HepG2 (cell line): Measurements from ENCODE around the gene CA9. TPM values are rescaled to one million over a fixed set of nuclear protein-coding genes. Genes with fewer than 3 reads are reported as not detected.

Source experiments
- ATF4 ChIP-seq, 2 experiments: fragments of 450-650 bp in 1 of 2; sonication (generic) in 1 of 2; formaldehyde crosslinking; IDR thresholded peaks; 2 replicates each; pipeline versions ENCODE4 v1.5.0 to v1.8.0; 2020 to 2022; ENCODE audit warnings: mild to moderate bottlenecking in 1 of 2, missing genetic modification reagents in 1 of 2
- HNRNPK ChIP-seq: fragments of 200-400 bp; formaldehyde crosslinking; IDR thresholded peaks from 2 replicates; pipeline ENCODE4 v1.6.1; 2018; ENCODE audit warnings: low read length, low read depth, moderate library complexity, mild to moderate bottlenecking; ENCODE audit not compliant: poor library complexity, severe bottlenecking
- HOXA3 ChIP-seq: sonication (generic); formaldehyde crosslinking; IDR thresholded peaks from 2 replicates; pipeline ENCODE4 v1.5.0; 2020; ENCODE audit warnings: missing genetic modification reagents
- KLF16 ChIP-seq, 2 experiments: sonication (generic) in 1 of 2; formaldehyde crosslinking in 1 of 2; IDR thresholded peaks; 2 replicates each; pipeline versions ENCODE4 v1.6.1 to v1.8.0; 2016 to 2023; ENCODE audit warnings: missing genetic modification reagents in 2 of 2, missing compliant biosample characterization in 1 of 2
- KLF6 ChIP-seq: IDR thresholded peaks from 2 replicates; pipeline ENCODE4 v1.8.0; 2016; ENCODE audit warnings: missing biosample characterization, missing genetic modification reagents
- RCOR2 ChIP-seq: IDR thresholded peaks from 2 replicates; pipeline ENCODE4 v1.6.1; 2016; ENCODE audit warnings: missing biosample characterization, missing genetic modification reagents
- TCF12 ChIP-seq, 2 experiments: fragments of 450-650 bp in 1 of 2; sonication (generic) in 1 of 2; formaldehyde crosslinking in 1 of 2; IDR thresholded peaks; 2 replicates each; pipeline versions ENCODE4 v1.6.1 to v1.8.0; 2017 to 2022; ENCODE audit warnings: antibody characterized with exemption in 1 of 2, mild to moderate bottlenecking in 1 of 2, missing genetic modification reagents in 1 of 2, moderate library complexity in 1 of 2
- TP53 ChIP-seq: sonication (generic); formaldehyde crosslinking; conservative IDR thresholded peaks from 2 replicates; pipeline ENCODE4 v1.4.0; 2020; ENCODE audit warnings: missing genetic modification reagents
- YEATS4 ChIP-seq: sonication (generic); formaldehyde crosslinking; IDR thresholded peaks from 2 replicates; pipeline ENCODE4 v1.4.0; 2020; ENCODE audit warnings: missing genetic modification reagents, borderline replicate concordance
- ZBTB34 ChIP-seq: sonication (generic); formaldehyde crosslinking; IDR thresholded peaks from 2 replicates; pipeline ENCODE4 v1.8.0; 2022; ENCODE audit warnings: mild to moderate bottlenecking, missing genetic modification reagents
- ZNF558 ChIP-seq: sonication (generic); formaldehyde crosslinking; IDR thresholded peaks from 2 replicates; pipeline ENCODE4 v1.9.0; 2022; ENCODE audit warnings: mild to moderate bottlenecking, missing genetic modification reagents, borderline replicate concordance
- ZNF773 ChIP-seq: sonication (generic); formaldehyde crosslinking; IDR thresholded peaks from 2 replicates; pipeline ENCODE4 v1.4.0; 2020; ENCODE audit warnings: missing genetic modification reagents, borderline replicate concordance
- ZNF784 ChIP-seq: sonication (generic); formaldehyde crosslinking; IDR thresholded peaks from 2 replicates; pipeline ENCODE4 v1.5.1; 2020; ENCODE audit warnings: missing genetic modification reagents, mild to moderate bottlenecking, borderline replicate concordance
- polyA plus RNA-seq, 8 experiments: library from polyadenylated mRNA; depleted of rRNA in 3 of 8; stranded (reverse) in 7 of 8; unstranded in 1 of 8; fragments of >200 nt; fragmentation: Illumina TruSeq in 4 of 8; extraction: Trizol in 4 of 8; gene quantifications; 2 replicates each; pipeline versions ENCODE4 v1.2.1 to v1.2.3, GENCODE V29; 2011 to 2016; ENCODE audit warnings: low read depth in 4 of 8, missing spikeins in 1 of 8, mixed read lengths in 1 of 8; ENCODE audit not compliant: insufficient read depth in 1 of 8
- total RNA-seq, 5 experiments: library from RNA; depleted of rRNA; stranded (reverse); fragments of >200 nt; fragmentation: Illumina TruSeq; extraction: Trizol; gene quantifications; 2 replicates each; pipeline ENCODE4 v1.2.3, GENCODE V29; 2016; ENCODE audit warnings: low read depth in 1 of 5
- TF ChIP-seq, protein P1 (sequence below): sonication (generic); formaldehyde crosslinking; IDR thresholded peaks from 2 replicates; pipeline ENCODE4 v1.5.0; 2020; ENCODE audit warnings: mild to moderate bottlenecking, missing genetic modification reagents, borderline replicate concordance
- TF ChIP-seq, protein P2 (sequence below): sonication (generic); formaldehyde crosslinking; IDR thresholded peaks from 2 replicates; pipeline ENCODE4 v1.4.0; 2020; ENCODE audit warnings: missing genetic modification reagents, mild to moderate bottlenecking, borderline replicate concordance
- TF ChIP-seq, protein P3 (sequence below): sonication (generic); formaldehyde crosslinking; IDR thresholded peaks from 2 replicates; pipeline ENCODE4 v1.8.1; 2023; ENCODE audit warnings: mild to moderate bottlenecking, missing genetic modification reagents, borderline replicate concordance
- TF ChIP-seq, protein P4 (sequence below): sonication (generic); formaldehyde crosslinking; conservative IDR thresholded peaks from 2 replicates; pipeline ENCODE4 v1.4.0; 2020; ENCODE audit warnings: missing genetic modification reagents

CA9 gene
- total and polyA plus RNA-seq, 2 of the 13 experiments (the other 11 are each of a cell fraction or from before 2014, with no cell fraction given): 0.13 to 152 TPM

GRCh38 chr9:35690614-35691333 is 17.0 kb downstream of the CA9 start (continued):
- no peak for TF ChIP-seq ATF4 (CRISPR knock-in tag; IDR thresholded peaks at IDR 0.05)
- peak; percentile 54 for TF ChIP-seq HNRNPK
- TF ChIP-seq KLF16 (CRISPR knock-in tag; IDR thresholded peaks at IDR 0.05): no peak
- no peak for TF ChIP-seq ZBTB34
- TF ChIP-seq, protein P1, sequence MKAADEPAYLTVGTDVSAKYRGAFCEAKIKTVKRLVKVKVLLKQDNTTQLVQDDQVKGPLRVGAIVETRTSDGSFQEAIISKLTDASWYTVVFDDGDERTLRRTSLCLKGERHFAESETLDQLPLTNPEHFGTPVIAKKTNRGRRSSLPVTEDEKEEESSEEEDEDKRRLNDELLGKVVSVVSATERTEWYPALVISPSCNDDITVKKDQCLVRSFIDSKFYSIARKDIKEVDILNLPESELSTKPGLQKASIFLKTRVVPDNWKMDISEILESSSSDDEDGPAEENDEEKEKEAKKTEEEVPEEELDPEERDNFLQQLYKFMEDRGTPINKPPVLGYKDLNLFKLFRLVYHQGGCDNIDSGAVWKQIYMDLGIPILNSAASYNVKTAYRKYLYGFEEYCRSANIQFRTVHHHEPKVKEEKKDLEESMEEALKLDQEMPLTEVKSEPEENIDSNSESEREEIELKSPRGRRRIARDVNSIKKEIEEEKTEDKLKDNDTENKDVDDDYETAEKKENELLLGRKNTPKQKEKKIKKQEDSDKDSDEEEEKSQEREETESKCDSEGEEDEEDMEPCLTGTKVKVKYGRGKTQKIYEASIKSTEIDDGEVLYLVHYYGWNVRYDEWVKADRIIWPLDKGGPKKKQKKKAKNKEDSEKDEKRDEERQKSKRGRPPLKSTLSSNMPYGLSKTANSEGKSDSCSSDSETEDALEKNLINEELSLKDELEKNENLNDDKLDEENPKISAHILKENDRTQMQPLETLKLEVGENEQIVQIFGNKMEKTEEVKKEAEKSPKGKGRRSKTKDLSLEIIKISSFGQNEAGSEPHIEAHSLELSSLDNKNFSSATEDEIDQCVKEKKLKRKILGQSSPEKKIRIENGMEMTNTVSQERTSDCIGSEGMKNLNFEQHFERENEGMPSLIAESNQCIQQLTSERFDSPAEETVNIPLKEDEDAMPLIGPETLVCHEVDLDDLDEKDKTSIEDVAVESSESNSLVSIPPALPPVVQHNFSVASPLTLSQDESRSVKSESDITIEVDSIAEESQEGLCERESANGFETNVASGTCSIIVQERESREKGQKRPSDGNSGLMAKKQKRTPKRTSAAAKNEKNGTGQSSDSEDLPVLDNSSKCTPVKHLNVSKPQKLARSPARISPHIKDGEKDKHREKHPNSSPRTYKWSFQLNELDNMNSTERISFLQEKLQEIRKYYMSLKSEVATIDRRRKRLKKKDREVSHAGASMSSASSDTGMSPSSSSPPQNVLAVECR: peak; percentile 54; the same call in 1 of the 2 replicates
- no peak for TF ChIP-seq TP53 (CRISPR knock-in tag)
- TF ChIP-seq, protein P2, sequence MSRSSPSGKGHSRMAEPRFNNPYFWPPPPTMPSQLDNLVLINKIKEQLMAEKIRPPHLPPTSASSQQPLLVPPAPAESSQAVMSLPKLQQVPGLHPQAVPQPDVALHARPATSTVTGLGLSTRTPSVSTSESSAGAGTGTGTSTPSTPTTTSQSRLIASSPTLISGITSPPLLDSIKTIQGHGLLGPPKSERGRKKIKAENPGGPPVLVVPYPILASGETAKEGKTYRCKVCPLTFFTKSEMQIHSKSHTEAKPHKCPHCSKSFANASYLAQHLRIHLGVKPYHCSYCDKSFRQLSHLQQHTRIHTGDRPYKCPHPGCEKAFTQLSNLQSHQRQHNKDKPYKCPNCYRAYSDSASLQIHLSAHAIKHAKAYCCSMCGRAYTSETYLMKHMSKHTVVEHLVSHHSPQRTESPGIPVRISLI (CRISPR knock-in tag): no peak
- no peak for TF ChIP-seq HOXA3
- no peak for TF ChIP-seq TCF12 (IDR thresholded peaks at IDR 0.05)
- 0 out of 2 replicates have a peak, but pooled peaks have one; percentile 35 for TF ChIP-seq TCF12 (CRISPR knock-in tag; IDR thresholded peaks at IDR 0.05)
- TF ChIP-seq RCOR2 (CRISPR knock-in tag): no peak
- no peak for TF ChIP-seq ZNF558
- TF ChIP-seq YEATS4: 0 out of 2 replicates have a peak, but pooled peaks have one; percentile 23
- no peak for TF ChIP-seq ZNF773 (CRISPR knock-in tag)
- TF ChIP-seq ZNF784 (CRISPR knock-in tag): no peak
- TF ChIP-seq, protein P3, sequence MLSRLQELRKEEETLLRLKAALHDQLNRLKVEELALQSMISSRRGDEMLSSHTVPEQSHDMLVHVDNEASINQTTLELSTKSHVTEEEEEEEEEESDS (CRISPR knock-in tag): no peak
- no peak for TF ChIP-seq KLF6
- TF ChIP-seq, protein P4, sequence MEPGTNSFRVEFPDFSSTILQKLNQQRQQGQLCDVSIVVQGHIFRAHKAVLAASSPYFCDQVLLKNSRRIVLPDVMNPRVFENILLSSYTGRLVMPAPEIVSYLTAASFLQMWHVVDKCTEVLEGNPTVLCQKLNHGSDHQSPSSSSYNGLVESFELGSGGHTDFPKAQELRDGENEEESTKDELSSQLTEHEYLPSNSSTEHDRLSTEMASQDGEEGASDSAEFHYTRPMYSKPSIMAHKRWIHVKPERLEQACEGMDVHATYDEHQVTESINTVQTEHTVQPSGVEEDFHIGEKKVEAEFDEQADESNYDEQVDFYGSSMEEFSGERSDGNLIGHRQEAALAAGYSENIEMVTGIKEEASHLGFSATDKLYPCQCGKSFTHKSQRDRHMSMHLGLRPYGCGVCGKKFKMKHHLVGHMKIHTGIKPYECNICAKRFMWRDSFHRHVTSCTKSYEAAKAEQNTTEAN (CRISPR knock-in tag): no peak
